Measurements from ENCODE around the gene TUBA8.

- TF ChIP-seq CTCF (optimal IDR thresholded peaks at IDR 0.05 in 1 of 3, IDR thresholded peaks at IDR 0.05 in 1 of 3, conservative IDR thresholded peaks at IDR 0.05 in 1 of 3; ENCODE audit: extremely low read depth in 1 of 3, insufficient read depth in 2 of 3, low read length in 3 of 3) = no peak
- no peak for TF ChIP-seq EZH2 (IDR thresholded peaks at IDR 0.05; ENCODE audit: low read length)
These were observed 19.4 kb downstream of the TUBA8 start for GRCh38 chr22:18130018-18130417.
